IMR-90 (cell line): ENCODE results near the gene AP3D1.

Experiments used
- CEBPB ChIP-seq: IDR thresholded peaks from 2 replicates; pipeline ENCODE4 v1.6.1; 2012; ENCODE audit warnings: low read depth, low read length, improper control_type of control experiment
- MAFK ChIP-seq: IDR thresholded peaks from 2 replicates; pipeline ENCODE4 v1.6.1; 2012; ENCODE audit warnings: low read depth, low read length, improper control_type of control experiment
- MXI1 ChIP-seq: IDR thresholded peaks from 2 replicates; pipeline ENCODE4 v1.6.1; 2012; ENCODE audit warnings: low read depth, mild to moderate bottlenecking, low read length, moderate library complexity, borderline replicate concordance
- NFE2L2 ChIP-seq: fragments of 150-350 bp; IDR thresholded peaks from 2 replicates; pipeline ENCODE4 v1.6.1; 2016; ENCODE audit warnings: low read depth, mild to moderate bottlenecking, low read length
- POLR2A ChIP-seq: IDR thresholded peaks from 2 replicates; pipeline ENCODE4 v1.6.1; 2012; ENCODE audit warnings: mild to moderate bottlenecking, low read depth, low read length
- RAD21 ChIP-seq: IDR thresholded peaks from 2 replicates; pipeline ENCODE4 v1.6.1; 2012; ENCODE audit warnings: low read length, improper control_type of control experiment
- RCOR1 ChIP-seq: IDR thresholded peaks from 2 replicates; pipeline ENCODE4 v1.6.1; 2012; ENCODE audit warnings: mild to moderate bottlenecking, low read length, improper control_type of control experiment; ENCODE audit not compliant: insufficient replicate concordance
- RFX5 ChIP-seq: IDR thresholded peaks from 2 replicates; pipeline ENCODE4 v1.8.0; 2012; ENCODE audit warnings: low read depth, mild to moderate bottlenecking, low read length, moderate library complexity
- SMC3 ChIP-seq: fragments of 150-350 bp; IDR thresholded peaks from 2 replicates; pipeline ENCODE4 v1.6.1; 2016; ENCODE audit warnings: low read depth, mild to moderate bottlenecking, antibody characterized with exemption, low read length, moderate library complexity
- TF ChIP-seq, protein P1 (sequence below): conservative IDR thresholded peaks from 2 replicates; pipeline ENCODE4 v1.5.1; 2012; ENCODE audit warnings: mild to moderate bottlenecking, low read depth, low read length, improper control_type of control experiment
- TF ChIP-seq, protein P2 (sequence below): fragments of 150-350 bp; IDR thresholded peaks from 2 replicates; pipeline ENCODE4 v1.6.1; 2017; ENCODE audit warnings: mild to moderate bottlenecking, antibody characterized with exemption, low read length, low read depth

DNA sequence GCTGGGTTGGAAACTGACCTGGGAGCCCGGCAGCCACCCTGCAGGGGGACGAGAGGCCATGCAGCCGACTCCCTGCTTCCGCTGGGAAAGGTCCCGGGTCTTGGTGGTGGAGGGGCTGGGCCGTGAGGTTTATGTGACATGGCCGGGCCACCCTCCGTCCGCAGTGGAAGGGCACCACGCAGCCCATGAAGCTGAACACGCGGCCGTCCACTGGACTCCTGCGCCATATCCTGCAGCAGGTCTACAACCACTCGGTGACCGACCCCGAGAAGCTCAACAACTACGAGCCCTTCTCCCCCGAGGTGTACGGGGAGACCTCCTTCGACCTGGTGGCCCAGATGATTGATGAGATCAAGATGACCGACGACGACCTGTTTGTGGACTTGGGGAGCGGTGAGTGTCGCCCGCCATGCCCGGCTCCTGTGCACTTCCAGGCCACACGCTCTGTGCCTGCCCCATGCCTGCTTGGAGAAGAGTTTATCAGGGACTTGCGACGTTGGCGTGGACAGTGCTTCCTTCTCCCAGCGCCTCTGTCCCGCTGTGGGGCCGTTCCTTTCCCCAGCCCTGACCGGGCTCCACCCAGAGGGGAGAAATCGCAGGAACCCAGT is 39.6 kb upstream of the AP3D1 start:
- TF ChIP-seq RFX5, result no peak
- TF ChIP-seq RAD21, result no peak
- TF ChIP-seq, protein P1, sequence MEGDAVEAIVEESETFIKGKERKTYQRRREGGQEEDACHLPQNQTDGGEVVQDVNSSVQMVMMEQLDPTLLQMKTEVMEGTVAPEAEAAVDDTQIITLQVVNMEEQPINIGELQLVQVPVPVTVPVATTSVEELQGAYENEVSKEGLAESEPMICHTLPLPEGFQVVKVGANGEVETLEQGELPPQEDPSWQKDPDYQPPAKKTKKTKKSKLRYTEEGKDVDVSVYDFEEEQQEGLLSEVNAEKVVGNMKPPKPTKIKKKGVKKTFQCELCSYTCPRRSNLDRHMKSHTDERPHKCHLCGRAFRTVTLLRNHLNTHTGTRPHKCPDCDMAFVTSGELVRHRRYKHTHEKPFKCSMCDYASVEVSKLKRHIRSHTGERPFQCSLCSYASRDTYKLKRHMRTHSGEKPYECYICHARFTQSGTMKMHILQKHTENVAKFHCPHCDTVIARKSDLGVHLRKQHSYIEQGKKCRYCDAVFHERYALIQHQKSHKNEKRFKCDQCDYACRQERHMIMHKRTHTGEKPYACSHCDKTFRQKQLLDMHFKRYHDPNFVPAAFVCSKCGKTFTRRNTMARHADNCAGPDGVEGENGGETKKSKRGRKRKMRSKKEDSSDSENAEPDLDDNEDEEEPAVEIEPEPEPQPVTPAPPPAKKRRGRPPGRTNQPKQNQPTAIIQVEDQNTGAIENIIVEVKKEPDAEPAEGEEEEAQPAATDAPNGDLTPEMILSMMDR, result no peak
- no peak for TF ChIP-seq POLR2A
- TF ChIP-seq NFE2L2, result no peak
- TF ChIP-seq, protein P2, sequence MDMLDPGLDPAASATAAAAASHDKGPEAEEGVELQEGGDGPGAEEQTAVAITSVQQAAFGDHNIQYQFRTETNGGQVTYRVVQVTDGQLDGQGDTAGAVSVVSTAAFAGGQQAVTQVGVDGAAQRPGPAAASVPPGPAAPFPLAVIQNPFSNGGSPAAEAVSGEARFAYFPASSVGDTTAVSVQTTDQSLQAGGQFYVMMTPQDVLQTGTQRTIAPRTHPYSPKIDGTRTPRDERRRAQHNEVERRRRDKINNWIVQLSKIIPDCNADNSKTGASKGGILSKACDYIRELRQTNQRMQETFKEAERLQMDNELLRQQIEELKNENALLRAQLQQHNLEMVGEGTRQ, result no peak
- no peak for TF ChIP-seq RCOR1
- no peak for TF ChIP-seq CEBPB
- TF ChIP-seq MAFK, result no peak
- TF ChIP-seq SMC3, result no peak
- TF ChIP-seq MXI1, result no peak
